Large intestine (tissue), 12 donors: ENCODE data around the gene UBE2G2. TPM values are rescaled to one million over a fixed set of nuclear protein-coding genes. Genes with fewer than 3 reads are reported as not detected.

Source experiments
- DNase-seq, 2 donors: peaks; one replicate each; pipeline versions ENCODE4 v3.0.0 to v3.0.0-alpha.2; 2013
- H3K27ac ChIP-seq: one replicate; pipeline ENCODE4 v1.5.1; 2013; ENCODE audit warnings: low read length
- H3K27me3 ChIP-seq: 2 replicates; pipeline ENCODE4 v1.6.1; 2013; ENCODE audit warnings: low read length; ENCODE audit not compliant: control insufficient read depth, insufficient read depth
- H3K36me3 ChIP-seq: 2 replicates; pipeline ENCODE4 v1.6.1; 2013; ENCODE audit warnings: low read length; ENCODE audit not compliant: control insufficient read depth, insufficient read depth
- H3K4me1 ChIP-seq: one replicate; pipeline ENCODE4 v1.6.1; 2013; ENCODE audit warnings: low read length; ENCODE audit not compliant: control insufficient read depth, insufficient read depth
- H3K4me3 ChIP-seq: one replicate; pipeline ENCODE4 v1.5.1; 2013; ENCODE audit warnings: low read length
- H3K9me3 ChIP-seq: one replicate; pipeline ENCODE4 v1.6.1; 2013; ENCODE audit warnings: mild to moderate bottlenecking, low read depth, low read length, moderate library complexity; ENCODE audit not compliant: control insufficient read depth
- WGBS: methylation state at CpG from one replicate; pipeline ENCODE4 v1.1.5; 2013; ENCODE audit warnings: low lambda C conversion rate; ENCODE audit not compliant: insufficient coverage; 5-methylcytosine and 5-hydroxymethylcytosine counted together
- long read RNA-seq, 11 donors: transcript quantifications; one replicate each; lab custom pipeline, GENCODE V29; 2026
- polyA plus RNA-seq: library from polyadenylated mRNA; unstranded; fragments of 120-200 nt; gene quantifications from one replicate; pipeline ENCODE4 v1.2.1, GENCODE V29; 2013

UBE2G2 gene, protein sequence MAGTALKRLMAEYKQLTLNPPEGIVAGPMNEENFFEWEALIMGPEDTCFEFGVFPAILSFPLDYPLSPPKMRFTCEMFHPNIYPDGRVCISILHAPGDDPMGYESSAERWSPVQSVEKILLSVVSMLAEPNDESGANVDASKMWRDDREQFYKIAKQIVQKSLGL
- polyA plus RNA-seq: 97.1 TPM
- long read RNA-seq, donor 1, full-length matches to known transcripts: 26 of 26 reads
- long read RNA-seq, donor 1, partial matches to known transcripts: 0 of 26 reads
- long read RNA-seq, donor 1, other reads (novel, unspliced or antisense): 0 of 26 reads
- long read RNA-seq, donor 2, full-length matches to known transcripts: 28 of 28 reads
- long read RNA-seq, donor 2, partial matches to known transcripts: 0 of 28 reads
- long read RNA-seq, donor 2, other reads (novel, unspliced or antisense): 0 of 28 reads
- long read RNA-seq, donor 3, full-length matches to known transcripts: 29 of 29 reads
- long read RNA-seq, donor 3, partial matches to known transcripts: 0 of 29 reads
- long read RNA-seq, donor 3, other reads (novel, unspliced or antisense): 0 of 29 reads
- long read RNA-seq, donor 4: 0 reads
- long read RNA-seq, donor 5, full-length matches to known transcripts: 20 of 20 reads
- long read RNA-seq, donor 5, partial matches to known transcripts: 0 of 20 reads
- long read RNA-seq, donor 5, other reads (novel, unspliced or antisense): 0 of 20 reads
- long read RNA-seq, donor 6, full-length matches to known transcripts: 21 of 21 reads
- long read RNA-seq, donor 6, partial matches to known transcripts: 0 of 21 reads
- long read RNA-seq, donor 6, other reads (novel, unspliced or antisense): 0 of 21 reads
- long read RNA-seq, donor 7, partial matches to known transcripts: 0 of 5 reads
- long read RNA-seq, donor 7, other reads (novel, unspliced or antisense): 0 of 5 reads
- long read RNA-seq, donor 8, full-length matches to known transcripts: 27 of 27 reads
- long read RNA-seq, donor 8, partial matches to known transcripts: 0 of 27 reads
- long read RNA-seq, donor 8, other reads (novel, unspliced or antisense): 0 of 27 reads
- long read RNA-seq, donor 9, full-length matches to known transcripts: 21 of 21 reads
- long read RNA-seq, donor 9, partial matches to known transcripts: 0 of 21 reads
- long read RNA-seq, donor 9, other reads (novel, unspliced or antisense): 0 of 21 reads
- long read RNA-seq, donor 10, full-length matches to known transcripts: 19 of 24 reads
- long read RNA-seq, donor 10, partial matches to known transcripts: 5 of 24 reads
- long read RNA-seq, donor 10, other reads (novel, unspliced or antisense): 0 of 24 reads
- long read RNA-seq, donor 11, full-length matches to known transcripts: 11 of 11 reads
- long read RNA-seq, donor 11, partial matches to known transcripts: 0 of 11 reads
- long read RNA-seq, donor 11, other reads (novel, unspliced or antisense): 0 of 11 reads

DNA sequence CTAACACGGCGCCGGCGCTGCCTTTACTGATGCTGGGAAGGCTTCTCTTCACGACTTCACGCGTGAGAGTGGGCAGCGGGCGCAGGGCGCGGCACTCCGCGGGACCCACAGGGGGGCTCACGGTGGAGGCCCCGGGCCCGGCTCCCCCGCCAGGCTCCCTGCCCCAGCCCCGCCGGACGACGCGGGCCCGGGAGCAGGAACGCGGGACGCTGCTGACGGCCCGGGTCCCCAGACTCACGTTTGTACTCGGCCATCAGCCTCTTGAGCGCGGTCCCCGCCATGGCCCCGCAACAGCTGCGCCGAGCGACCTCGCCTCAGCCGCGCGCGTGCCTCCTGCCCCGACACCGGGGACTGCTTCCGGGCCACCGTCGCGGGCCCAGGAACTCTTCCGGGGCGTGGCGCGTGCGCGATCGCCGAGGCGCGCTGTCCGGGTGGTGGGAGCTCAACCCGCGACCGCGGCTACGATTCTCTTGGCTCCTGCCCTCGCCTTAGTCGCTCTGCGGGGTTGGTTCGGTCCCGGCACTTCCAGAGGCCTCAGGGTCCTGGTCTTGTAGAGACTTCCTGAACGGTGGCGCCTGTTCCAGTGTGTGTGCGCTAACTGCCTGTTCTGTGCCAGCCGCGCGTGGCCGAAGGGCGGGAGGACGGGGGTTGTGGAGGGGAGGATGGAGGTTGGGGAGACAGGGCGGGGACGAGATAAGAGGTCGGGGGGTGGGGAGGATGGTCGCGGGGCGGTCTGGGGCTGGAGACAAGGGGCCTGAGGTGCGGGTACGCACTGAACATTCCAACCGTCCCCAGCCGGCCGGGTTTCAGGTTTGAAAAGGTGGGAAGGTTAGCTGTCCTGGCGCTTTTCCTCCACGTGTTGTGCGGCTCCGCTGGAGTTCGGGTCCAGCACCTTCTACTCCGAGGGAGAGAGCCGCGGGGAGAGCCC lies at the start of gene UBE2G2:
UBE2G2 (minus strand) TSS at position 353 of the 928 bp plus-strand sequence; CDS start at position 281, 72 bp downstream.
- peaks cover 8% of the 10 kb centered on the region for H3K4me1 ChIP-seq
- peak within 1 kb of the TSS; percentile 76 for H3K4me3 ChIP-seq
- peak within 1 kb of the TSS; percentile 51 for H3K27ac ChIP-seq
- WGBS: no CpG with 5 or more reads among the region's 97 CpGs
- DNase-seq: peak; percentile 71 to 84
- no peaks in the 10 kb centered on the region for H3K27me3 ChIP-seq
- no peaks in the 10 kb centered on the region for H3K9me3 ChIP-seq
- H3K36me3 ChIP-seq: peaks cover 31% of the 10 kb centered on the region

DNA sequence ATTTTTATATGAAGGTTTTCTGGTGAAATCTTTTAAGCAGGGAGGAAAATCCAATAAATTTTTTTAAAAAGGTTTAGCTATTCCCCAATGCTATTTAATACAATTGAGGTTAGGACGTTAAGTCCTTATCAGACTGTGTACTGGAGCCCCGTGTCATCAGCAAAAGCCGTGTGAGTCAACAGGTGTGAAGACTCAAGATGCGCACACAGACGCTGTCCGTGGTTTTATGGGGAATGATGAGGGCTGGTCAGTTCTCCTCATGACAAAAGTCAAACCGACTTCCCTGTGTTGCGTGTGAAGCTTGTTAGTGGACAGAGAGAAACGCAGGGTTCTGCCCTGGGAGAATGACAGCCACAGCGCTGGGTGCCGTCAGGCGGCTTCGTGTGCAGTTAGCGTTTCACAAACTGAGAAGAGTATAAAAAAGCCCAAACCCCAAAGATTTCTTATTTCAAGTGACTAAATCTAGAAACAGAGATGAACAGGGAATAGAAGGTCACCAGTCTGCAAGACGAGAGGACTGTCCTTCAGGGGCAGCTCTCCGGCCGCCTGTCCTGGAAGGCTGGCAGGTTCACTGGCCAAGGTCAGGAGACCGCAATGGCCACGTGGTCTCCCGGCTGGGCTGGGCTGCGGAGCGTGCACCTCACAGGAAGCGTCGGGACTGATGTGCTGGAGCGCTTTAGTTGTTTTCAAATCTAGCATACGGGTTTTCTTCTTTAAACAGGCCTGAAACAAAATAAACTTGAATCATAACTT lies 49.5 kb upstream of the UBE2G2 start:
- no CpG with 5 or more reads among the region's 26 CpGs for WGBS
- H3K4me1 ChIP-seq: peaks cover 60% of the 10 kb centered on the region
- peaks cover 8% of the 10 kb centered on the region for H3K9me3 ChIP-seq
- peaks cover 55% of the 10 kb centered on the region for H3K36me3 ChIP-seq
- H3K27ac ChIP-seq: peak overlapping the region; percentile 93
- no peaks in the 10 kb centered on the region for H3K27me3 ChIP-seq
- DNase-seq: no peak
- H3K4me3 ChIP-seq: no peak overlapping the region

DNA sequence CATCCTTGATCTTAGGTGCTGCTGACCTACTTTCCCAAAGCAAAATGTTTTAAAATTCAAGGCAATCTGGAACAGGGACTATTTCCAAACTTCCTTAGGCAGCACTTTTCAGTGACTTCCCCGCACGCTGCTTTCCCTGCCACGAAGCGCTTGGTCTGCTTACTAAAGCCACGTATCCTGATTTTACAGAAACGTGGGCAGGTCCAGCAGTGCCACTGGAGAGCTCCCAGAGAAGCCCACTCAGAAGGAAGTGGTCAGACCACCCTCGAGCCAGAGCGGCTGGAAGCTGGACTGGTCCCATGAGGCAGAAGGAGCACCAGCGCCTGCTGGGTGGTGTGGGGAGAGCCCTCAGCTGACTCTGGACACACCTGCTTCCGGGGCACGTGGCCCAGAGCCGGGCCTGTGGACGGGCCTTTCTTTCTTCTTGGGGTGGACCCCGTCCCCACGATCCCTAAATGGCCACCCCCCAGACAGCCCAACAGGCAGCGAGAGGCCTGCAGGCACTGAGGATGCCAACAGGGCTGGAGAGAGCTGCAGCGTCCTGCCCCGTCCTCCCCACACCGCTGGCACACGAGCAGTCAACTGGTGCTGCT lies 48.7 kb upstream of the UBE2G2 start:
- Histone ChIP-seq H3K9me3 (peaks cover 11% of the 10 kb centered on the region), H3K4me1 (peaks cover 67% of the 10 kb centered on the region), H3K4me3 (no peak overlapping the region), H3K36me3 (peaks cover 47% of the 10 kb centered on the region), H3K27ac (peak overlapping the region; percentile 93), H3K27me3 (no peaks in the 10 kb centered on the region)
- no peak for DNase-seq
- no CpG with 5 or more reads among the region's 20 CpGs for WGBS

DNA sequence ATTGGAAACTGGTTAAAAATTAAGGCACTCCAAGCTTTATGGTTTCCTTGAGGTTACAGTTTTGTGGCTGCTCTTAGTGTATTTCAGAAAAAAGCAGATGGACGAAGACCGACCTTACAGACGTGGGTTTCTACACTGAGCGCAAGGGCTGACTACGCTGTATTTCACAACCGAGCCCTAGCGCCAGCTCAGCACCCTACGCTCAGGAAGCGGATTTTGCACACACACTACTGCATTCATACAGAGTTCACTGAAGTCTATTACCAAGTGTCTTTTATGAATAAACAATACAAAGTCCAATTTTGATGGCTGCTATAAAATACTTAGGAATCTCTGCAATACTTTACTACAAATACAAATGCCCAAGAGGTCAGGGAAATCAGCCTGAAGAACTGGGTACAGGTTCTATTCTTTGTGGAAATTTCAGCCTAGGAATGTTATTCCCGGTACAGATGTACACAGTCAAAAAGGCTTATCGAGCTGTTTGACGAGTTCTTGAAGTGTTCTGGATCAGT lies 48.1 kb upstream of the UBE2G2 start:
- WGBS: no CpG with 5 or more reads among the region's 12 CpGs
- peak; percentile 97 to 98 for DNase-seq
- Histone ChIP-seq H3K4me3 (no peak overlapping the region), H3K27me3 (no peaks in the 10 kb centered on the region), H3K9me3 (peaks cover 11% of the 10 kb centered on the region), H3K36me3 (peaks cover 41% of the 10 kb centered on the region), H3K27ac (peak overlapping the region; percentile 93), H3K4me1 (peaks cover 68% of the 10 kb centered on the region)

DNA sequence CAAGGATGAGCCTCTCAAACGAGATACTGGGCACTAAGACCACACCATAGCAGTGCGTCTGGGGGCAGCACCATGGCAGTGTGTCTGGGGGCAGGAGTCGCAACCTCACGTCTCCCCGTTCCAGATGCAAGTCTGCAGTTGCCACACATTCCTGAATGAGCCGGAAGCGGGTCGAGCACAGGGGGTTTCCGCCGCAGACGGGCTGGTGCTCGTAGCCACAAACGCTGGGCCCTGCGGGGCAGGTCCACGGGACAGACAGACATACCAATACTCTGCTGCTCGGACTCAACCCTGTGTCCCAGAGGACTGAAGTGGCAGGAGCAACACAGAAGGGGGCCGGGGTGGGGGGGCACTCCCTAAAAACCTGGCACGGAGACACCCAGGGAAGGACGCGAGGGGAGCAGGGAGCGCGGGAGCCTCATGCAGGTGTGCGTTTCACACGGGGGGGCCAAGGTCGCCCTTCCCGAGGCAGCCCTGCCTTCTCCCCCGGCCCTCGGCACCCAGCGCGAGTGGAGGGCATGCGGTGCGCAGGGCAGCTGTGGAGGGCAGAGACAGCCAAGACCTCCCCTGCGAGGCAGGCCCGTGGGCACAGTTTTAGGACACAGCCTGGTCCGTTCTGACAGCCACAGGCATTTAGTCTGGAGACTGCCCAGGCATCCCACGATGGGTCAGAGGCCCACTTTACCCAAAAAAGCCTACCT lies 47.4 kb upstream of the UBE2G2 start:
- H3K36me3 ChIP-seq: peaks cover 33% of the 10 kb centered on the region
- H3K9me3 ChIP-seq: peaks cover 11% of the 10 kb centered on the region
- H3K27ac ChIP-seq: peak overlapping the region; percentile 93
- WGBS: no CpG with 5 or more reads among the region's 36 CpGs
- peaks cover 4% of the 10 kb centered on the region for H3K27me3 ChIP-seq
- DNase-seq: no peak
- peaks cover 68% of the 10 kb centered on the region for H3K4me1 ChIP-seq
- H3K4me3 ChIP-seq: no peak overlapping the region

DNA sequence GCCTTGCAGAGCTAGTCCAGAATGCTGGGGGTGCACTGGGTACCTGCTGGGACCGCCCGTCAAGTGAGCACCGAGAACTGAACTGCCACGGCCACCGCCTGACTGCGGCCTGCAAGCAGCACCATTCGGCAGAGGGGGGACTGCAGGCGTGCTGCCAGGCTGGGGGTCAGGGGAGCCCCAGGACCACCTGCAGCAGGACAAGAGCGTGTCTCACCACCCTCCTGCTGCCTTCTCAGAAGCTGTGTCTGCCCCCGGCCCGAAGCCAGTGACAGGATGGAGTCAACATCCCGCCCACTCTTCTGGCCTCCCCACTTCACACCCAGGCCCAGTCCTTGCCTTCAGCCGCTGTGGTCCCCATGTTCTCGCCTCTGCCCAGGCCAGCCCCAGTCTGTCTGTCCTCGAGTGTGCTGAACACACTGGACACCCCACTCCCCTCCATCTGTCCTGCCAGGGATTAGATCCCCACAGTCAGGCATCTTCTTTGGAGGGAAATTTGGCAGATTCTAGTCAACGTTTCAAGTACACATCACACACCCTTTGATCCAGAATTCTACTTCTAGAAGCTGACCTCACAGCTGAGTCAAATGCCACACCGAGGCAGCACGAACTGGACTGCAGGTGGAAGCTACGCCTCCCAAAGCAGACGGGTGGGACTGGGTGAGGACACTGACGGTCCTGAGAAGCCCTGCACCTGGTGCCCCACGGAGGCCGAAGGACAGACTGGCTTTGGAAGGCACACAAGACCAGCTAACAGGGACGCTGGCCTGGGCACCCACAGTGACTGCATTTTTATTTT lies 45.8 kb upstream of the UBE2G2 start:
- WGBS: no CpG with 5 or more reads among the region's 24 CpGs
- no peak for DNase-seq
- Histone ChIP-seq H3K36me3 (peaks cover 22% of the 10 kb centered on the region), H3K4me3 (no peak overlapping the region), H3K27me3 (peaks cover 7% of the 10 kb centered on the region), H3K4me1 (peaks cover 58% of the 10 kb centered on the region), H3K9me3 (peaks cover 11% of the 10 kb centered on the region), H3K27ac (peak overlapping the region; percentile 35)

DNA sequence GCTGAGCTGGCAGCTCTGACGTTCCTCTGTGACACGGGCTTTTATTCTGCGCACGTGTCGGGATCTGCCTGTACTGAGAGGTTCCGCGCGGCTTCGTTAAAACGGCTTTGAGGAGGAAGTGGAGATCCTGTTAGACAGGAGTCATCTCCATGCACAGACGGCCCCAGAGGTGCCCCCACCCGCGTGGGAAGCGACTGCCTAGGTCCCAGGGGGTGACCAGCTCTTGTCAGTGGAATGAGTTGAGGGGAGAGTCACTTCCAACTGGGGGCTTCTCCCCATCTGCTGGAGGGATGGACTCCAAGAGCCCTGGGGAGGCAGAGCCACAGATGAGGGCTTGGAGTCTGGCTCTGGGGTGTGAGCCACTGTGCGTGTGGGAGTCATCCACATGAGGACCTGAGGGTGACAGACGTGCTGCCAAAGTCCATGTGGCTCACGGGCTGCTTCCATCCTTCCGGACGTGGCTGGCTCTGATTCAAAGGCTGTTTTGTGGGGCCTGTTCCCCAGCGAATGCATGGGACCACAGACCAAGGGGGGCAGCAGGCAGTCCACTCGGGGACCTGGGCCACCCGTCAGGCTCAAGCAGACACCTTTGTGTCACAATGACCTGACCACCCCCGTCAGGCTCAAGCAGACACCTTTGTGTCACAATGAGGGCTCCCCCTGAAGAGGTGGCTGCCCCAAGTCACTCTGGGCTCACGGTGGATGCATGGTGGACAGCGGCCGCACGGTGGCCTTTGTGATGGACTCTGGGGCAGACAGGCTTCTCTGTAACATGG lies 45.1 kb upstream of the UBE2G2 start:
- Histone ChIP-seq H3K36me3 (peaks cover 20% of the 10 kb centered on the region), H3K4me1 (peaks cover 56% of the 10 kb centered on the region), H3K27ac (peak overlapping the region; percentile 35), H3K27me3 (peaks cover 9% of the 10 kb centered on the region), H3K4me3 (peak overlapping the region; percentile 39), H3K9me3 (peaks cover 11% of the 10 kb centered on the region)
- peak; percentile 61 to 83 for DNase-seq
- no CpG with 5 or more reads among the region's 27 CpGs for WGBS
